ENCODE results near the gene GIMAP2. TPM values are rescaled to one million over a fixed set of nuclear protein-coding genes. Genes with fewer than 3 reads are reported as not detected.

Gene GIMAP2
- total RNA-seq, 1 donor from 2014 or later = 46.9 TPM

- Histone ChIP-seq H3K36me3 (peaks cover 22% of the 10 kb centered on the region), H3K27ac (peak overlapping the region; percentile 85), H3K4me3 (peak overlapping the region; percentile 67), H3K27me3 (ENCODE audit: low read depth) (no peaks in the 10 kb centered on the region), H3K4me1 (peaks cover 22% of the 10 kb centered on the region), H3K9me3 (peaks cover 10% of the 10 kb centered on the region)
- ATAC-seq (no peak), DNase-seq (no peak)
- intact Hi-C loops (cut with DNase I) = no loop called here
- TF ChIP-seq, protein P1, sequence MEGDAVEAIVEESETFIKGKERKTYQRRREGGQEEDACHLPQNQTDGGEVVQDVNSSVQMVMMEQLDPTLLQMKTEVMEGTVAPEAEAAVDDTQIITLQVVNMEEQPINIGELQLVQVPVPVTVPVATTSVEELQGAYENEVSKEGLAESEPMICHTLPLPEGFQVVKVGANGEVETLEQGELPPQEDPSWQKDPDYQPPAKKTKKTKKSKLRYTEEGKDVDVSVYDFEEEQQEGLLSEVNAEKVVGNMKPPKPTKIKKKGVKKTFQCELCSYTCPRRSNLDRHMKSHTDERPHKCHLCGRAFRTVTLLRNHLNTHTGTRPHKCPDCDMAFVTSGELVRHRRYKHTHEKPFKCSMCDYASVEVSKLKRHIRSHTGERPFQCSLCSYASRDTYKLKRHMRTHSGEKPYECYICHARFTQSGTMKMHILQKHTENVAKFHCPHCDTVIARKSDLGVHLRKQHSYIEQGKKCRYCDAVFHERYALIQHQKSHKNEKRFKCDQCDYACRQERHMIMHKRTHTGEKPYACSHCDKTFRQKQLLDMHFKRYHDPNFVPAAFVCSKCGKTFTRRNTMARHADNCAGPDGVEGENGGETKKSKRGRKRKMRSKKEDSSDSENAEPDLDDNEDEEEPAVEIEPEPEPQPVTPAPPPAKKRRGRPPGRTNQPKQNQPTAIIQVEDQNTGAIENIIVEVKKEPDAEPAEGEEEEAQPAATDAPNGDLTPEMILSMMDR (IDR thresholded peaks at IDR 0.05) = no peak
These were observed 31.4 kb downstream of the GIMAP2 start for GRCh38 chr7:150716939-150717338.

GRCh38 chr7:150717814-150718420 is 32.4 kb downstream of the GIMAP2 start:
- intact Hi-C loops (cut with DNase I) = no loop called here
- Histone ChIP-seq H3K36me3 (peaks cover 29% of the 10 kb centered on the region), H3K27ac (peak overlapping the region; percentile 85), H3K4me3 (peak overlapping the region; percentile 67), H3K4me1 (peaks cover 22% of the 10 kb centered on the region), H3K27me3 (ENCODE audit: low read depth) (no peaks in the 10 kb centered on the region), H3K9me3 (peaks cover 3% of the 10 kb centered on the region)
- TF ChIP-seq, protein P1 (IDR thresholded peaks at IDR 0.05) = no peak
- no peak for DNase-seq
- ATAC-seq = peak in 1 of 2 donors; percentile 32

- Histone ChIP-seq H3K4me3 (peak overlapping the region; percentile 67), H3K27me3 (ENCODE audit: low read depth) (no peaks in the 10 kb centered on the region), H3K4me1 (peaks cover 22% of the 10 kb centered on the region), H3K27ac (no peak overlapping the region), H3K36me3 (peaks cover 29% of the 10 kb centered on the region), H3K9me3 (no peaks in the 10 kb centered on the region)
- intact Hi-C loops (cut with DNase I) = no loop called here
- TF ChIP-seq, protein P1 (IDR thresholded peaks at IDR 0.05) = no peak
- no peak for DNase-seq
- no peak for ATAC-seq
These were observed 33.9 kb downstream of the GIMAP2 start for GRCh38 chr7:150719436-150719835.

DNA sequence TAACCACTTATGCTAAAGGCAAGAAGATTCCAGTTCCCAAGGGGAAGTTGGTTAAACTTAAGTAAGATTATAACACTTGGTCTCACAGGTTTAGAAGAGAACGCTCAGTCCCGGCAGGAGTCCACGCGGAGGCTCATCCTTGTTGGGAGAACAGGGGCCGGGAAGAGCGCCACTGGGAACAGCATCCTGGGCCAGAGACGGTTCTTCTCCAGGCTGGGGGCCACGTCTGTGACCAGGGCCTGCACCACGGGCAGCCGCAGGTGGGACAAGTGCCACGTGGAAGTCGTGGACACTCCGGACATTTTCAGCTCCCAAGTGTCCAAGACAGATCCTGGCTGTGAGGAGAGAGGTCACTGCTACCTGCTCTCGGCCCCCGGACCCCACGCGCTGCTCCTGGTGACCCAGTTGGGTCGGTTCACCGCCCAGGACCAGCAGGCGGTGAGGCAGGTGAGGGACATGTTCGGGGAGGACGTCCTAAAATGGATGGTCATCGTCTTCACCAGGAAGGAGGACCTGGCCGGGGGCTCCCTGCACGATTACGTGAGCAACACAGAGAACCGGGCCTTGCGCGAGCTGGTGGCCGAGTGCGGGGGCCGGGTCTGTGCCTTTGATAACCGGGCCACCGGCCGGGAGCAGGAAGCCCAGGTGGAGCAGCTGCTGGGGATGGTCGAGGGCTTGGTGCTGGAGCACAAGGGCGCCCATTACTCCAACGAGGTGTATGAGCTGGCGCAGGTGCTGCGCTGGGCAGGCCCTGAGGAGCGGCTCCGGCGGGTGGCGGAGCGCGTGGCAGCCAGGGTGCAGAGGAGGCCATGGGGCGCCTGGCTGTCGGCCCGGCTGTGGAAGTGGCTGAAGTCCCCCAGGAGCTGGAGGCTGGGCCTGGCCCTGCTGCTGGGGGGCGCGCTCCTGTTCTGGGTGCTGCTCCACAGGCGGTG is 34.7 kb downstream of the GIMAP2 start:
- Histone ChIP-seq H3K27me3 (ENCODE audit: low read depth) (no peaks in the 10 kb centered on the region), H3K27ac (no peak overlapping the region), H3K9me3 (no peaks in the 10 kb centered on the region), H3K4me1 (peaks cover 22% of the 10 kb centered on the region), H3K36me3 (peaks cover 29% of the 10 kb centered on the region), H3K4me3 (no peak overlapping the region)
- TF ChIP-seq, protein P1 (IDR thresholded peaks at IDR 0.05) = no peak
- intact Hi-C loops (cut with DNase I) = no loop called here
- no peak for DNase-seq
- ATAC-seq = no peak

DNA sequence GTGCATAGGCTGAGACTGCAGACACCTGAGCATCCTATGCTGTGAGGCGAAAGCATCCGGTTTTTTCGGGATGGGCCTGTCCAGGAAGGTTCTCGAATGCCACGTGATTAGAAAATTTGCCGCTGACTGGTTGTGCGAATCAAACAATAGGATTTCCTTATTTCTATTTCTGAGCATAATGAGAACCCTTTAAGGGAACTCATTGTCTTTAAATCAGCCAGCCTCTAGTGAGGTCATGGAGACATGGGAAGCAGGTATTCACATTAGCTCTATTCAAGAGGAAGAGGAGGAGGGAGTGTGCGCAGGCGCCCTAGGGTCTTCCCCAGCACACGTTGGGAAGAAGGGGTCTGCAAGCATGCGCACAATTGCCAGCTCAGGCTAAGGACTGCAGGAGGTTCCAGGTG is 36.5 kb downstream of the GIMAP2 start:
- TF ChIP-seq, protein P1 (IDR thresholded peaks at IDR 0.05) = no peak
- no peaks in the 10 kb centered on the region for H3K9me3 ChIP-seq
- peak in 1 of 2 donors; percentile 32 for ATAC-seq
- intact Hi-C loops (cut with DNase I) = no loop called here
- H3K27ac ChIP-seq = peak overlapping the region; percentile 25
- H3K36me3 ChIP-seq = peaks cover 29% of the 10 kb centered on the region
- peaks cover 13% of the 10 kb centered on the region for H3K4me1 ChIP-seq
- no peaks in the 10 kb centered on the region for H3K27me3 ChIP-seq (ENCODE audit: low read depth)
- peak overlapping the region; percentile 14 for H3K4me3 ChIP-seq
- DNase-seq = no peak
